Suprapubic skin (tissue), 4 donors: Measurements from ENCODE around the gene PHLDB2. TPM values are rescaled to one million over a fixed set of nuclear protein-coding genes. Genes with fewer than 3 reads are reported as not detected.

ENCODE experiments used
- DNase-seq, 2 donors: peaks; one replicate each; pipeline ENCODE4 v3.0.0-alpha.2; 2019; ENCODE audit warnings: low spot score in 2 of 2
- H3K27ac ChIP-seq: fragments of 200-600 bp; sonication (generic); one replicate; pipeline ENCODE4 v1.5.1; 2019
- H3K27me3 ChIP-seq: fragments of 200-600 bp; sonication (generic); one replicate; pipeline ENCODE4 v1.5.1; 2019
- H3K36me3 ChIP-seq: fragments of 200-600 bp; sonication (generic); one replicate; pipeline ENCODE4 v1.5.1; 2019
- H3K4me1 ChIP-seq: fragments of 200-600 bp; sonication (generic); one replicate; pipeline ENCODE4 v1.5.1; 2019
- H3K4me3 ChIP-seq: fragments of 200-600 bp; sonication (generic); one replicate; pipeline ENCODE4 v1.5.1; 2019; ENCODE audit warnings: mild to moderate bottlenecking
- H3K9me3 ChIP-seq: fragments of 200-600 bp; sonication (generic); one replicate; pipeline ENCODE4 v1.5.1; 2019
- CTCF ChIP-seq, 2 donors: fragments of 200-600 bp in 1 of 2; fragments of 450-650 bp in 1 of 2; sonication (generic) in 1 of 2; IDR thresholded peaks; one replicate each; pipeline ENCODE4 v1.5.1; 2016 to 2019; ENCODE audit warnings: antibody characterized with exemption in 2 of 2, mild to moderate bottlenecking in 1 of 2, moderate library complexity in 1 of 2
- EP300 ChIP-seq: sonication (generic); formaldehyde crosslinking; IDR thresholded peaks from one replicate; pipeline ENCODE4 v1.6.1; 2017; ENCODE audit warnings: antibody characterized with exemption
- POLR2A ChIP-seq, 2 donors: fragments of 450-650 bp; IDR thresholded peaks; one replicate each; pipeline ENCODE4 v1.6.1; 2017; ENCODE audit warnings: antibody characterized with exemption in 2 of 2, mild to moderate bottlenecking in 2 of 2, moderate library complexity in 2 of 2
- POLR2AphosphoS5 ChIP-seq, 3 donors: sonication (generic); formaldehyde crosslinking; IDR thresholded peaks; one replicate each; pipeline ENCODE4 v1.6.1; 2017; ENCODE audit warnings: antibody characterized with exemption in 3 of 3
- WGBS: methylation state at CpG from one replicate; pipeline ENCODE4 v1.1.5; 2018; 5-methylcytosine and 5-hydroxymethylcytosine counted together
- total RNA-seq, 4 donors: library from RNA; depleted of rRNA; stranded (reverse); fragments of >200 nt; gene quantifications; one replicate each; pipeline ENCODE4 v1.1.0, GENCODE V29; 2016

PHLDB2 gene
- total RNA-seq, 4 donors from 2014 or later = 39.8 to 107 (median 60.7) TPM

DNA sequence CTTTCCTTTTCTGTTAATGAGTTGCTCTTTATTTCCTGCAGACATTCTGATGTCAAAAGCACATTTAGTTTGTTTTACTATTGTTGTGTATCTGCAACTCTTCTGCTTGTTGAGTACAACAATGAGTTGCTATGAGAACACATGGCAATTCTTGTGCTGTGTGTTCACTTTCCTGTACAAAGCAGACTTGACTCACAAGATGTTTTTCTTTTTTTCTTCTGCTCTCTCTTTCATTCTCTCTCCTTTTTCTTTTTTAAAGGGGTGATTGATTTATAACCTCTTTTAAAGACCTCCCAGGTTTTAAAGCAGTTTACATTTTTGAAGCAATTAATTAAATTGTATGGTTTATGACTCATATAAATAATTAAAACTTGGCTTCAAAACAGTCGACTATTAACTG is 88.2 kb downstream of the PHLDB2 start:
- 30% methylated on average over 1 of the region's 1 CpG for WGBS
- DNase-seq = no peak
- TF ChIP-seq EP300 (no peak), POLR2A (IDR thresholded peaks at IDR 0.05) (no peak), POLR2AphosphoS5 (IDR thresholded peaks at IDR 0.05) (no peak), CTCF (IDR thresholded peaks at IDR 0.05) (no peak)

DNA sequence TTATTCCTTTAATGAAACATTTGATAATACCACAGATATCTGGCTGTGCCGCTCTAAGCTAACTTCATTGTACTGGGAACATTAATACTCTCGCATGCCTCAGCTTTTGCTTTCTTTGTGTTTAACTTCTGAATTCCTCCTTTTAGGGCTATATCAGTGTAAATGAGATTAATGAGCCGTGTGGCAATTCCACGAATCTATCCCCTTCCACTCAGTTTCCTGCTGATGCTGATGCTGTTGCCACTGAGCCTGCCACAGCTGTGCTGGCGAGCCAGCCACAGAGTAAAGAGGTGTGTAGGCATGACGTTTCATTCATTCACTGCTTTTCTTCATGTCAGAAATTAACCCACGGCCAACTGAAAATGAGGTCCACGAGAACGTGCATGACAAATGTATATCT is 89.7 kb downstream of the PHLDB2 start:
- 89% methylated on average over 9 of the region's 9 CpGs for WGBS
- Histone ChIP-seq H3K4me3 (no peak overlapping the region), H3K27me3 (no peaks in the 10 kb centered on the region), H3K9me3 (no peaks in the 10 kb centered on the region), H3K36me3 (peaks cover 8% of the 10 kb centered on the region), H3K27ac (no peak overlapping the region), H3K4me1 (no peaks in the 10 kb centered on the region)
- no peak for TF ChIP-seq POLR2AphosphoS5 (IDR thresholded peaks at IDR 0.05)
- no peak for DNase-seq

More for the DNA sequence above, 88.2 kb downstream of the PHLDB2 start:
- H3K36me3 ChIP-seq = peaks cover 2% of the 10 kb centered on the region
- no peaks in the 10 kb centered on the region for H3K4me1 ChIP-seq
- H3K9me3 ChIP-seq = no peaks in the 10 kb centered on the region
- no peak overlapping the region for H3K27ac ChIP-seq
- no peak overlapping the region for H3K4me3 ChIP-seq
- no peaks in the 10 kb centered on the region for H3K27me3 ChIP-seq

DNA sequence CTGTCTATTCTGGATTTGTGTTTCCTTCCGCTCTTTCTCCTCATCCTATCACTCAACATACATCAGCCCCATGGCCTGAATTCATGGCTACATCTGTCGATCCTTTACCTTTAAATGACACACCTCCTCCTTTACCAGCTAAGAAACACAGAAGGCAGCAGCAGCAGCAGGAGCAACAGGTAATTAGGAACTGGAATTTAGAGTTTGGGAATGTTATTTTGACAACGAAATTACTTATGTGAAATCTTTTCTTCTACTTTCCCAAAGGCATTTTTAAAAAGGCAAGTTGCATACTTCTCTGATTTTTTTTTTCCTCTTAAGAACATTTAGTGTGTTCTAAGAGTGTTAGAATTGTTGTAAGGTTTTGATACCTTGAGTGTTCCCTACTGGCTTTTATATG is 90.6 kb downstream of the PHLDB2 start:
- no peaks in the 10 kb centered on the region for H3K9me3 ChIP-seq

DNA sequence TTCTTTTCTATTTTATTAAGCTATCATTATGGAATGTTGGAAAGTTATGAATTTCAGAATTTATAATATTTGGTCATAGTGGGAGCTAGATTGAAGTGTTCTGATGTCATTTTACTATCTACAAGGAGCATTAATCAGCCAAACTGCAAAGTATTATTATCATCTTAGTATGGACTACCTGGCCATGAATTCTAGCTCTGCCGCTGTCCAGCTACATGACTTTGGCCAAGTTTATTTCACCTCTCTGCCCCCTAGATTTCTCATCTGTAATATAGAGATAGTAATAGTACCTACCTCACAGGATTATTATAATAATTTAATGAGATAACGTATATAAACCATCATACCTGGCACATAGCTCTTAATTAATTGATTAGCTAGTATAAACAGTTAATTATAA is 92.0 kb downstream of the PHLDB2 start:
- no peaks in the 10 kb centered on the region for H3K9me3 ChIP-seq
- no peak for DNase-seq
- peaks cover 8% of the 10 kb centered on the region for H3K36me3 ChIP-seq
- H3K27ac ChIP-seq = no peak overlapping the region
- H3K4me3 ChIP-seq = no peak overlapping the region
- no peak for TF ChIP-seq EP300
- TF ChIP-seq POLR2A (IDR thresholded peaks at IDR 0.05) = no peak
- no peak for TF ChIP-seq CTCF (IDR thresholded peaks at IDR 0.05)
- WGBS = 93% methylated on average over 2 of the region's 2 CpGs
- no peaks in the 10 kb centered on the region for H3K27me3 ChIP-seq
- H3K4me1 ChIP-seq = no peaks in the 10 kb centered on the region

More for the DNA sequence above, 90.6 kb downstream of the PHLDB2 start:
- Histone ChIP-seq H3K4me3 (no peak overlapping the region), H3K4me1 (no peaks in the 10 kb centered on the region), H3K27me3 (no peaks in the 10 kb centered on the region), H3K36me3 (peaks cover 8% of the 10 kb centered on the region), H3K27ac (no peak overlapping the region)
- TF ChIP-seq POLR2AphosphoS5 (IDR thresholded peaks at IDR 0.05) (no peak), POLR2A (IDR thresholded peaks at IDR 0.05) (no peak), CTCF (IDR thresholded peaks at IDR 0.05) (no peak), EP300 (no peak)
- 78% methylated on average over 3 of the region's 3 CpGs for WGBS
- DNase-seq = no peak

GRCh38 chr3:111952086-111952485 is 93.0 kb downstream of the PHLDB2 start:
- DNase-seq = no peak
- Histone ChIP-seq H3K4me1 (no peaks in the 10 kb centered on the region), H3K36me3 (peaks cover 8% of the 10 kb centered on the region), H3K4me3 (no peak overlapping the region), H3K27ac (no peak overlapping the region), H3K9me3 (no peaks in the 10 kb centered on the region), H3K27me3 (no peaks in the 10 kb centered on the region)
- TF ChIP-seq POLR2AphosphoS5 (IDR thresholded peaks at IDR 0.05) (no peak), CTCF (IDR thresholded peaks at IDR 0.05) (no peak), POLR2A (IDR thresholded peaks at IDR 0.05) (no peak), EP300 (no peak)
- 97% methylated on average over 5 of the region's 5 CpGs for WGBS

DNA sequence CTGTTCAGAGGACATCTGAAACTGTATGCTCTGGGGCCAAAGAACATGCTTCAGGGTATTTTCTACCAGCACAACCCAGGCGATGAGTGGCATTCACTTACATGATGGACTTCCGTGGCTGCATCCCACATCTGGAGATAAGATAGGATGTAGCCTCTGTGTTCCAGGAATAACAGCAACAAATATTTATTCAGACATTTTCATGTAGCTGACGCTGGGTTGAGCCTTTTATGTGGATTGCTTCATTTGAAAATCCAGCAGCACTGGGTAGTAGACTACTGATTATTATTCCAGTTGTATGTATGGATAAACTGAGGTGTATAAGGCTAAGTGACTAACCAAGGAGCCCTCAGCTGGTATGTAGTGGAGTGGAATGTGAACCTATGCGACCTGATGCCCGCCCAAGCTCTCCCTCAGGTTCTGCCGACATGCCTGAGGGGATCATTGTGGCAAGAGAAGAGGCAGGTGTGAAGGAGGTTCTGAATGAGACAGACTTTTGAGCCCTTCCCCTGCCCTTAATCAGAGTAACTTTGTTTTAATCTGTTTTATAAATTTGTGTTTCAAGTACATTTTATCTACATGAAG is 93.9 kb downstream of the PHLDB2 start:
- H3K4me3 ChIP-seq = no peak overlapping the region
- H3K27ac ChIP-seq = no peak overlapping the region
- 89% methylated on average over 6 of the region's 6 CpGs for whole genome bisulfite sequencing
- no peak for DNase-seq
- no peaks in the 10 kb centered on the region for H3K27me3 ChIP-seq
- H3K9me3 ChIP-seq = no peaks in the 10 kb centered on the region
- peaks cover 8% of the 10 kb centered on the region for H3K36me3 ChIP-seq
- no peaks in the 10 kb centered on the region for H3K4me1 ChIP-seq
- TF ChIP-seq EP300 (no peak), POLR2A (IDR thresholded peaks at IDR 0.05) (no peak), CTCF (IDR thresholded peaks at IDR 0.05) (no peak), POLR2AphosphoS5 (IDR thresholded peaks at IDR 0.05) (no peak)
